Stimulated activated naive CD8-positive, alpha-beta T cell treated with anti-CD3 and anti-CD28 coated beads, Interleukin-15, amount 100 ng/mL, for 72 hours (primary cell): ENCODE measurements around the gene ADAMTS14.

Experiments used
- ATAC-seq: fragments of 150-1000 bp; cut with Tn5 transposase; 2 replicates; pipeline ENCODE4 v1.10.0; 2021; ENCODE audit warnings: mild to moderate bottlenecking, moderate library complexity
- DNase-seq, 2 donors: peaks; one replicate each; pipeline ENCODE4 v3.0.0; 2021 to 2022
- H3K27ac Mint-ChIP-seq, 2 donors: one replicate each; pipeline ENCODE4 v1.8.0; 2022; ENCODE audit warnings: mild to moderate bottlenecking in 2 of 2, mixed read lengths in 2 of 2, moderate library complexity in 2 of 2
- H3K27me3 Mint-ChIP-seq: one replicate; pipeline ENCODE4 v1.8.0; 2022; ENCODE audit warnings: mixed read lengths
- H3K4me1 Mint-ChIP-seq: one replicate; pipeline ENCODE4 v1.8.0; 2022; ENCODE audit warnings: mild to moderate bottlenecking, mixed read lengths
- H3K4me3 Mint-ChIP-seq, 2 donors: one replicate each; pipeline ENCODE4 v1.8.0; 2022; ENCODE audit warnings: mild to moderate bottlenecking in 2 of 2, mixed read lengths in 2 of 2, moderate library complexity in 1 of 2
- H3K9me3 Mint-ChIP-seq, 2 donors: one replicate each; pipeline ENCODE4 v1.8.0; 2022; ENCODE audit warnings: mixed read lengths in 2 of 2

ADAMTS14 gene

GRCh38 chr10:70714951-70715350 is 42.6 kb downstream of the ADAMTS14 start:
- ATAC-seq, result no peak
- Mint-ChIP-seq H3K27me3 (no peaks in the 10 kb centered on the region), H3K27ac (no peak overlapping the region), H3K4me1 (peaks cover 17% of the 10 kb centered on the region), H3K9me3 (no peaks in the 10 kb centered on the region), H3K4me3 (no peak overlapping the region)
- no peak for DNase-seq

GRCh38 chr10:70715853-70716795 is 43.8 kb downstream of the ADAMTS14 start:
- DNase-seq (peak in 1 of 2 donors; percentile 15), ATAC-seq (no peak)
- Mint-ChIP-seq H3K4me3 (no peak overlapping the region), H3K27me3 (no peaks in the 10 kb centered on the region), H3K9me3 (no peaks in the 10 kb centered on the region), H3K4me1 (peaks cover 17% of the 10 kb centered on the region), H3K27ac (peak overlapping the region; percentile 8 to 74)

GRCh38 chr10:70722820-70723424 is 50.6 kb downstream of the ADAMTS14 start:
- Mint-ChIP-seq H3K27me3 (no peaks in the 10 kb centered on the region), H3K9me3 (no peaks in the 10 kb centered on the region), H3K27ac (peak overlapping the region; percentile 52 to 57), H3K4me1 (no peaks in the 10 kb centered on the region), H3K4me3 (no peak overlapping the region)
- no peak for ATAC-seq
- no peak for DNase-seq

- Mint-ChIP-seq H3K4me3 (no peak overlapping the region), H3K4me1 (no peaks in the 10 kb centered on the region), H3K27ac (no peak overlapping the region), H3K27me3 (no peaks in the 10 kb centered on the region), H3K9me3 (no peaks in the 10 kb centered on the region)
- DNase-seq (no peak), ATAC-seq (no peak)
Measured at GRCh38 chr10:70723771-70724170, 51.5 kb downstream of the ADAMTS14 start.

- no peaks in the 10 kb centered on the region for H3K9me3 Mint-ChIP-seq
- no peak overlapping the region for H3K27ac Mint-ChIP-seq
- no peaks in the 10 kb centered on the region for H3K4me1 Mint-ChIP-seq
- DNase-seq (no peak), ATAC-seq (no peak)
- no peak overlapping the region for H3K4me3 Mint-ChIP-seq
- H3K27me3 Mint-ChIP-seq, result no peaks in the 10 kb centered on the region
Measured at GRCh38 chr10:70726909-70727495, 54.7 kb downstream of the ADAMTS14 start.

GRCh38 chr10:70728328-70728727 is 56.0 kb downstream of the ADAMTS14 start:
- H3K27ac Mint-ChIP-seq, result no peak overlapping the region
- no peaks in the 10 kb centered on the region for H3K9me3 Mint-ChIP-seq
- no peaks in the 10 kb centered on the region for H3K27me3 Mint-ChIP-seq
- no peak overlapping the region for H3K4me3 Mint-ChIP-seq
- DNase-seq, result no peak
- ATAC-seq, result no peak
- no peaks in the 10 kb centered on the region for H3K4me1 Mint-ChIP-seq

- DNase-seq, result no peak
- Mint-ChIP-seq H3K27ac (peak overlapping the region in 1 of 2 donors; percentile 51), H3K4me1 (no peaks in the 10 kb centered on the region), H3K27me3 (no peaks in the 10 kb centered on the region), H3K9me3 (no peaks in the 10 kb centered on the region), H3K4me3 (no peak overlapping the region)
- ATAC-seq, result no peak
Measured at GRCh38 chr10:70729763-70730357, 57.6 kb downstream of the ADAMTS14 start.

- no peak overlapping the region for H3K27ac Mint-ChIP-seq
- no peaks in the 10 kb centered on the region for H3K4me1 Mint-ChIP-seq
- DNase-seq (no peak), ATAC-seq (no peak)
- H3K9me3 Mint-ChIP-seq, result no peaks in the 10 kb centered on the region
- H3K27me3 Mint-ChIP-seq, result no peaks in the 10 kb centered on the region
- no peak overlapping the region for H3K4me3 Mint-ChIP-seq
Measured at GRCh38 chr10:70730955-70731354, 58.6 kb downstream of the ADAMTS14 start.

- ATAC-seq (no peak), DNase-seq (no peak)
- Mint-ChIP-seq H3K4me3 (no peak overlapping the region), H3K27me3 (no peaks in the 10 kb centered on the region), H3K27ac (peak overlapping the region in 1 of 2 donors; percentile 32), H3K4me1 (no peaks in the 10 kb centered on the region), H3K9me3 (no peaks in the 10 kb centered on the region)
Measured at GRCh38 chr10:70732569-70732968, 60.3 kb downstream of the ADAMTS14 start.

- Mint-ChIP-seq H3K27me3 (no peaks in the 10 kb centered on the region), H3K4me1 (no peaks in the 10 kb centered on the region), H3K9me3 (no peaks in the 10 kb centered on the region), H3K4me3 (no peak overlapping the region), H3K27ac (peak overlapping the region in 1 of 2 donors; percentile 32)
- DNase-seq (no peak), ATAC-seq (no peak)
Measured at GRCh38 chr10:70733051-70733450, 60.7 kb downstream of the ADAMTS14 start.

GRCh38 chr10:70735161-70735560 is 62.9 kb downstream of the ADAMTS14 start:
- H3K27me3 Mint-ChIP-seq, result no peaks in the 10 kb centered on the region
- H3K4me3 Mint-ChIP-seq, result no peak overlapping the region
- H3K27ac Mint-ChIP-seq, result no peak overlapping the region
- no peaks in the 10 kb centered on the region for H3K9me3 Mint-ChIP-seq
- peaks cover under 1% of the 10 kb centered on the region for H3K4me1 Mint-ChIP-seq
- DNase-seq, result no peak
- no peak for ATAC-seq

GRCh38 chr10:70736525-70736924 is 64.2 kb downstream of the ADAMTS14 start:
- peak overlapping the region in 1 of 2 donors; percentile 20 for H3K27ac Mint-ChIP-seq
- H3K4me1 Mint-ChIP-seq, result peaks cover 12% of the 10 kb centered on the region
- H3K9me3 Mint-ChIP-seq, result no peaks in the 10 kb centered on the region
- no peaks in the 10 kb centered on the region for H3K27me3 Mint-ChIP-seq
- H3K4me3 Mint-ChIP-seq, result no peak overlapping the region
- ATAC-seq (no peak), DNase-seq (no peak)

GRCh38 chr10:70737250-70737649 is 64.9 kb downstream of the ADAMTS14 start:
- H3K4me3 Mint-ChIP-seq, result no peak overlapping the region
- ATAC-seq (no peak), DNase-seq (no peak)
- H3K27ac Mint-ChIP-seq, result no peak overlapping the region
- no peaks in the 10 kb centered on the region for H3K27me3 Mint-ChIP-seq
- H3K4me1 Mint-ChIP-seq, result peaks cover 19% of the 10 kb centered on the region
- no peaks in the 10 kb centered on the region for H3K9me3 Mint-ChIP-seq

GRCh38 chr10:70738006-70738760 is 65.9 kb downstream of the ADAMTS14 start:
- H3K4me3 Mint-ChIP-seq, result no peak overlapping the region
- H3K4me1 Mint-ChIP-seq, result peaks cover 28% of the 10 kb centered on the region
- H3K27ac Mint-ChIP-seq, result no peak overlapping the region
- no peaks in the 10 kb centered on the region for H3K9me3 Mint-ChIP-seq
- DNase-seq, result no peak
- peak; percentile 64 for ATAC-seq
- H3K27me3 Mint-ChIP-seq, result no peaks in the 10 kb centered on the region

- H3K27ac Mint-ChIP-seq, result no peak overlapping the region
- ATAC-seq, result no peak
Measured at GRCh38 chr10:70738761-70739121, 66.4 kb downstream of the ADAMTS14 start.

More at GRCh38 chr10:70738761-70739121, 66.4 kb downstream of the ADAMTS14 start:
- no peak for DNase-seq
- H3K27me3 Mint-ChIP-seq, result no peaks in the 10 kb centered on the region
- H3K4me1 Mint-ChIP-seq, result peaks cover 33% of the 10 kb centered on the region
- H3K9me3 Mint-ChIP-seq, result no peaks in the 10 kb centered on the region
- no peak overlapping the region for H3K4me3 Mint-ChIP-seq
